ENCODE results near the gene CNEP1R1.

CNEP1R1 gene

GRCh38 chr16:50065624-50066481 is 40.8 kb downstream of the CNEP1R1 start, which contains the start of gene HEATR3:
TSS of gene HEATR3 (plus strand) at chr16:50065970. CDS start at chr16:50066132, 162 bp downstream.
- DNase-seq, result peak; percentile 97

DNA sequence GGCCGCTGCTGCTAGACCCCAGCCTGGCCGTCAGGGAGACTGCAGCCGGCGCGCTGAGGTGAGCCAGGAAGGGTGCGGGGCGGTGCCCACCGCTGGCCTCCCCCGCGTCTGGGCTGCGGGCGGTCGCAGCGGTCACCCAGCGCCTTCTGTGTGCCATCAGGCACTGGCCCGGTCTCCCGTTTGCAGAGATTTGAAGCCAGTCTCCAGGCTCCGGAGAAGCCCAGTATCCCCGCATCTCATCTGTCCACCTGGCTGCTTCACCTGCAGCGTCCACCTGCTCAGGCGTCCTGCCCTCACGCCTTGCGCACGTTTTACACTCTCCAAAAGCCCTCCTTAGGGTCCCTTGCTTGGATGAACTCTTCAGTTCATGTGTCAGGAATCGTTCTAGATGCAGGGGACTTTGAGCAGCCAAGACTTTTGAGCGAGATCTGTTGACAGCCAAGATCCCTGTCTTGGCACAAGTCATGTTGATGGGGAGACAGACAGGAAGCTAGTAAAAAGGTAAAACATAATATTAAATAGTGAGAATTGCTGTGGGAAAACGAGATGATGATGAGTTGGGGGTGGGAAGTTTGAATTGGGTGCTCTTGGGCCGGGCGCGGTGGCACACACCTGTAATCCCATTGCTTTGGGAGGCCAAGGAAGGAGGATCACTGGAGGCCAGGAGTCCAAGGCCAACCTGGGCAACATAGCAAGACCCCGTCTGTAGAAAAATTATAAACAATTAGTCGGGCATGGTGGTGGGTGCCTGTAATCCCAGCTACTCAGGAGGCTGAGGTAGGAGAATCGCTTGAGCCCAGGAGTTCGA is 41.7 kb downstream of the CNEP1R1 start:
- no peak for DNase-seq

DNA sequence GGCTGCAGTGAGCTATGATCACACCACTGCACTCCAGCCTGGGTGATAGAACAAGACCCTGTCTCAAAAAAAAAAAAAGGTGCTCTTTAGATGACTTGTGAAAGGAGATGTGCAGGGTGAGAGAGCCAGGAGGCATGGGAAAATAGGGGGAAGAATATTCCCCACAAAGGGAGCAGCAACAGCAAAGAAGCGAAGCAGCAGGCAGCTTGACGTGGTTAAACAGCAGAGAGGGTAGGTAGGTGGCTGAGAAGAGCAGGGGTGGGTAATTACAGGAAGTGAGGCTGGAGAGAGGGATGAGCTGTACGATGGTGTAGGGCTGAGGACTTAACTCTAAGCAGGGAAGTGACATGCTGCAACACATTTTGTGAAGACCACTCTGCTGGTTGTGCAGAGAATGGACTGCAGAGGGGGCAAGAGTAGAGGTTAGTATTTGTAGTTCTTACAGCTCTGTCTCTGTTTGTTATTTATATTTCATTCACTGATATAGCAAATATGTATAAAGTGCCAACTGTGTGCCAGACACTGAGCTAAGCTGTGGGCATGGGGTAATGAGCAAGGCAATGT is 42.3 kb downstream of the CNEP1R1 start:
- DNase-seq, result peak; percentile 50

DNA sequence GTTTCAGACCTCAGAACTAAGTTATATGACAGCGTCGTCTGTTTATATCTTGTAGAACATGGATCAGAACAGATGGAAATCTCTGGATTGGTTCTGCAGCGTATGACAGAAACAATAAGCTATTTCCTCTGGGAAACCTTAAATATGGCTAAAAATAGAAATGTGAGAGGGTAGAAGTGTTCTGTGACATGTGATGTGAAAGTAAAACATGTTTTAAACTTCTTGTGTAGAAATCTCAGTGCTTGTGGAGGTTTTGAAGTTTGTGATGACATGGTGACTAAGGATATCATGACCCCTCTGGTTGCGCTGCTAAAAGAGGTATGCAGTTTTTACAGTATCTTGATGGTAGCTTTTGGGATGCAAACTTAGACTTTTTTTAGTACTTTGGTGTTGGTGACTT is 43.5 kb downstream of the CNEP1R1 start:
- no peak for DNase-seq

DNA sequence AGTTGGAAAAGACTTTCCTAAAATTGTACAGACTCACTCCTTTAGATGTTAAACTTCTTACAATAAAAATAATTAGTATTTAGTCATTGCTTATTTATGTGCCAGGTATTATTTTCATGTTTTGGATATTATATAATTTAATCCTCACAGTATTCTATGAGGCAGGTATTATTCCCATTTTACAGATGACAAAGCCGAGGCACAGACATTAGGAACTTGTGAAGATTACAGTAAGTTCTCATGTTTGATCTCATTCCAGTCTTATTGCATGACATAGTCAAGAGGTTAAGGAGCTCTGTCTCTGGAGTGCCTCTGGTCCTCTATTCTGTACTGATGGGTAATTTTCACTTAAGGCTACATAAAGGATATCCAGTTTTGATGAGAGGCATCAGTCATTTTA is 44.0 kb downstream of the CNEP1R1 start:
- no peak for DNase-seq

DNA sequence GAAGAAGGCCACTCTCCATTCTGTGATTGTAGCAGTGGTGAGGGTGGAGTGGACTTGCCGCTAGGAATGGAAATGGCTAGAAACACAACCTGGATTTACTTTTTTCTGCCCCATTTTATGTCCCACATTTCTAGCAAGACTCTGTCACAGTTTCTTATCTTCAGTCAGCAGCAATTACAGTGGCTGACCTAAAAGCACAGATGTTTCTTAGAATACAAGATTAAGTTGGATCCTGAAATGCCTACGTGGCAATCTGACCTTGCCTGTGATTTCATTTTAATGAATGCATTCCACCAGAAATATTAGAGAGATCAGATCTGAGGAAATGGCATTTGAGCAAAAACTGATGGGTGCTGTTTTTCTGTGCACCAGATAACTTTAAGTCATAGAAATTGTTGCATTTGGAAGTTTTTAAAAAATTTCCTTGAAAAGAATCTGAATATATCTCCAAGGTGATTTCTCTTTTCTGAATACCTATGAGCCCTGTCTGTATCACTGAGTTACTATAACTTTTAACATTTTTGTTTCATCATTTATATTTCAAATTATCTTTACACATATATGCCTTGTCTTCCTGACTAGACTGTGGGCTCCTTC is 46.1 kb downstream of the CNEP1R1 start:
- DNase-seq, result no peak

DNA sequence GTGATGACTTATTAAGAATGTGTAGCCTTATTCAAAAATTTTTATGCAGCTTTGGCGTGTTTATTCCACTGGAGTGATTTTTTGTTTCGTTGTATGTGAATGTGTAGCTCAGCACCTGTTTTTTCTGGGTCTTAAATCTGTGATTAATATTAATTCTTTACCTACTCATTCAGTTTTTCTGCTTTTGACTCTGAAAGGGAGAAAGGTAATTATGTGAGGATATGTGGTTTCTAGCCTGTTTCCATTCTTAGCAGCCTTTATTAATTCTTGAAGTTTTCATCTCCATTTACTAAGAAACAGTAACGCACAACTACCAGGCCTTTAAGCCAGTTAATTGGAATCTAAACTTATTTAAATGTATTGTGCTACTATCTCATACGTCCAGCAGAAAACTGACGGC is 47.7 kb downstream of the CNEP1R1 start:
- DNase-seq, result no peak

- DNase-seq, result no peak
Measured at GRCh38 chr16:50079397-50080140, 54.5 kb downstream of the CNEP1R1 start.

GRCh38 chr16:50081428-50082018 is 56.5 kb downstream of the CNEP1R1 start:
- no peak for DNase-seq

- no peak for DNase-seq
Measured at GRCh38 chr16:50083996-50084395, 59.0 kb downstream of the CNEP1R1 start.

DNA sequence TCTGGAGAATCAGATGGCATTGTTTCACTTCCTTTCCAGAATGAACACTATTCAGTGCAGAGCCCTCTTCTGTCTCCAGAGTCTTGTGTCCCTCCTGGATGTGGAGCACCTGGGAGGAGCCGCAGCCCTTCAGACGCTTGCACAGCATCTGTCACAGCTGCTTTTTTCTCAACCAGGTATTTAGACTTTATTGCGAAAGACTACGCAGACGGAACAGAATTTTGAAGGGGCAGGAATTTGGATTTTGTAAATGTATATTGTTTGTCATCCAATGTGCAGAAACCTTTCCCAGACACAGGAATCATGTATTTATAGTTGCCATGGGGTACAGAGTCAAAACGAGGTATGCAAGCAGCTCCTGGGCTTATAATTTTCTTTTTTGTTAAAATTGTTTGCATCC is 61.2 kb downstream of the CNEP1R1 start:
- DNase-seq, result no peak

All from femur (tissue), 1 donor.